Progenitor cell of endocrine pancreas (in vitro differentiated cells): ENCODE measurements around the gene LMTK2. TPM values are rescaled to one million over a fixed set of nuclear protein-coding genes. Genes with fewer than 3 reads are reported as not detected.
"Not testable (repeated sequence)": the region's sequence is repeated elsewhere in the genome, so short reads cannot be mapped to it uniquely, and the experiment has no call there.

Experiments
- DNase-seq: peaks from one replicate; pipeline ENCODE4 v3.0.0; 2021; ENCODE audit warnings: low spot score; ENCODE audit not compliant: unreplicated experiment
- H3K27ac Mint-ChIP-seq: 2 replicates; pipeline ENCODE4 v1.8.0; 2021; ENCODE audit warnings: mild to moderate bottlenecking, moderate library complexity, mixed read lengths
- H3K27me3 Mint-ChIP-seq: 2 replicates; pipeline ENCODE4 v1.8.0; 2021; ENCODE audit warnings: mixed read lengths
- H3K36me3 Mint-ChIP-seq: 2 replicates; pipeline ENCODE4 v1.8.0; 2022; ENCODE audit warnings: mixed read lengths; ENCODE audit not compliant: insufficient read depth
- H3K4me1 Mint-ChIP-seq: 2 replicates; pipeline ENCODE4 v1.8.0; 2021; ENCODE audit warnings: low read depth, mixed read lengths
- H3K4me3 Mint-ChIP-seq: 2 replicates; pipeline ENCODE4 v1.8.0; 2021; ENCODE audit warnings: low read depth, mild to moderate bottlenecking, moderate library complexity, mixed read lengths
- H3K9me3 Mint-ChIP-seq: 2 replicates; pipeline ENCODE4 v1.8.0; 2021; ENCODE audit warnings: low read depth, mixed read lengths
- CTCF ChIP-seq: fragments of 200-600 bp; sonication (generic); IDR thresholded peaks from one replicate; pipeline ENCODE4 v1.5.0; 2021; ENCODE audit warnings: antibody characterized with exemption, mild to moderate bottlenecking; ENCODE audit not compliant: unreplicated experiment
- total RNA-seq: library from RNA; stranded (reverse); gene quantifications from 2 replicates; pipeline ENCODE4 v1.2.1, GENCODE V29; 2021

The LMTK2 gene
- total RNA-seq, 1 donor from 2014 or later, result 32.3 TPM

DNA sequence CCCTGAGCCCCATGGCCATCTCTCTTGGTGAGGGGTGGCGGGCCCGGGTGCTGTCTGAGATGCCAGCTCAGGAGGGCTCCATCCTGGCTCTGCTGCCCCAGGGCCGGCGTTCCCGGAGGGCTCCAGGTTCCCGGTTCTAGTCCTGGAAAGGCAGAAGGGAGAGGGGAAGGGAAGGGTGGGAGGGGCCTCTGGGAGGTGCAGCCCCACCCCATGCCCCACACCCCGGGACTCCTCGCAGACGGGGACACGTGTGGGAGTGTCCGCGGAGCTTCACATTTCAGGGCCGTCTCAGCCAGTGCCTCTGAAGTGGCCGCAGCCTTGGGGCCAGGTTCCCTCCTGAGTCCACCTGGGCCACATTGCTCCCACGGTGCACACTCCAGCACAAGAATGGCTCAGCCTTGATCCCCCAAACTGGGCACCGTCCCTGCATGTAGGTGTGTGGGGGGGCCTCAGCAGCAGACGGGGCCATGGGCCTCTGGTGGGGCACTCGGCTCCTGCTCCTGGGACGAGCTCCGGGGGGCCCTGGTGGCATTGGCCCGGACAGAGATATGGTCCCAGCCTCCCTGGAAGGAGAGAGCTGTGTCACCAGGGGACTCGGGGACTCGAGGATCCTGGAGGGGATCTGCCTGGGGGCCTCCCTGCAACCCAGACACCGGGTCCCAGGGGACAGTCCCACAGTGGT, 110.4 kb downstream of the LMTK2 start:
- H3K4me1 Mint-ChIP-seq, result peaks cover 18% of the 10 kb centered on the region
- H3K27me3 Mint-ChIP-seq, result no peaks in the 10 kb centered on the region
- no peak for TF ChIP-seq CTCF
- DNase-seq, result no peak
- no peak overlapping the region for H3K27ac Mint-ChIP-seq
- H3K4me3 Mint-ChIP-seq, result no peak overlapping the region
- H3K36me3 Mint-ChIP-seq, result peaks cover 9% of the 10 kb centered on the region
- peaks cover 3% of the 10 kb centered on the region for H3K9me3 Mint-ChIP-seq

DNA sequence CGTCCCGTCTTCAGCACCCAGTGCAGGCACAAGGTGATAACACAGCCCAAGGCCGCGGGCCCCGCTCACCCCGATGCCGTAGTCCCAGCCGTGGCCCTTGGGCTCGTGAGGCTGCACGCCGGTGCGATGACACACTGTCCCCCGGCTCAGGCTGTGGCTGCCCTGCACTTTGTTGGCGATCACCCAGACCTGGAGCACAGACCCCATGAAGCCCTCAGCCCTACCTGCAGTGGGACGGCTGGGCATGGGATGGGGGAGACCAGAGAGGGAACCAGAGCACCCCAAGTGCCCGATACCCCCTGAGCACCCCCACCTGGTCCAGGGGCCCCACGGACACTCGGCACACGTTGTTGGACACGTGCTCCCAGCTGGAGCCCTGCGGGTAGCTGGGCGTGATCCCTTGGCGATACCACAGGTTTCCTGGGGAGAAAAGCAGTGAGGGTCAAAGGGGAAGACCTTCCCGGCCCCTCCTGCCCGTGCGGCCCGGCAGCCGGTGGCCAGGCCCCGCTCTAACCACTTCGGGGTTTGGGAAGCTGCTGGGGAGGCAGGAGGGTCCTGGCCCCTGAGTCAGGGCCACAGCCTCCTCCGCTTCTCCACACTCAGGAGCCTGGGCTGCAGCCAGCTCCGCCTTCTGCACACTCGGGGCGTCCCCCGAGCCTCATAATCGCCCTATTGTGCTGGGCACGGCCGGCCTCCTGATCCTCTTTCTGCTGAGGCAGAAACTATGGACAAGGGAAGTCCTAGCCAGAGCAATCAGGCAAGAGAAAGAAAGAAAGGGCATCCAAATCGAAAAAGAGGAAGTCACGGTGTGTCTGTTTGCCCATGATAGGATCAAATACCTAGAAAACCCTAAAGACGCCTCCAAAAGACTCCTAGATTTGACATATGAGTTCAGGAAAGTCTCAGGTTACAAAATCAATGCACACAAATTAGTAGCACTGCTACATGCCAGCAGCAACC, 111.2 kb downstream of the LMTK2 start:
- DNase-seq, result no peak
- Mint-ChIP-seq H3K27ac (peak overlapping the region; percentile 80), H3K4me3 (peak overlapping the region; percentile 53), H3K36me3 (peaks cover 9% of the 10 kb centered on the region), H3K9me3 (peaks cover 3% of the 10 kb centered on the region), H3K27me3 (no peaks in the 10 kb centered on the region), H3K4me1 (peaks cover 18% of the 10 kb centered on the region)
- TF ChIP-seq CTCF, result no peak

GRCh38 chr7:98219382-98219781, 112.7 kb downstream of the LMTK2 start:
- H3K9me3 Mint-ChIP-seq, H3K27me3 Mint-ChIP-seq, DNase-seq, H3K27ac Mint-ChIP-seq, H3K4me3 Mint-ChIP-seq: not testable (repeated sequence)
- Mint-ChIP-seq H3K4me1 (peaks cover 18% of the 10 kb centered on the region), H3K36me3 (peaks cover 12% of the 10 kb centered on the region)

DNA sequence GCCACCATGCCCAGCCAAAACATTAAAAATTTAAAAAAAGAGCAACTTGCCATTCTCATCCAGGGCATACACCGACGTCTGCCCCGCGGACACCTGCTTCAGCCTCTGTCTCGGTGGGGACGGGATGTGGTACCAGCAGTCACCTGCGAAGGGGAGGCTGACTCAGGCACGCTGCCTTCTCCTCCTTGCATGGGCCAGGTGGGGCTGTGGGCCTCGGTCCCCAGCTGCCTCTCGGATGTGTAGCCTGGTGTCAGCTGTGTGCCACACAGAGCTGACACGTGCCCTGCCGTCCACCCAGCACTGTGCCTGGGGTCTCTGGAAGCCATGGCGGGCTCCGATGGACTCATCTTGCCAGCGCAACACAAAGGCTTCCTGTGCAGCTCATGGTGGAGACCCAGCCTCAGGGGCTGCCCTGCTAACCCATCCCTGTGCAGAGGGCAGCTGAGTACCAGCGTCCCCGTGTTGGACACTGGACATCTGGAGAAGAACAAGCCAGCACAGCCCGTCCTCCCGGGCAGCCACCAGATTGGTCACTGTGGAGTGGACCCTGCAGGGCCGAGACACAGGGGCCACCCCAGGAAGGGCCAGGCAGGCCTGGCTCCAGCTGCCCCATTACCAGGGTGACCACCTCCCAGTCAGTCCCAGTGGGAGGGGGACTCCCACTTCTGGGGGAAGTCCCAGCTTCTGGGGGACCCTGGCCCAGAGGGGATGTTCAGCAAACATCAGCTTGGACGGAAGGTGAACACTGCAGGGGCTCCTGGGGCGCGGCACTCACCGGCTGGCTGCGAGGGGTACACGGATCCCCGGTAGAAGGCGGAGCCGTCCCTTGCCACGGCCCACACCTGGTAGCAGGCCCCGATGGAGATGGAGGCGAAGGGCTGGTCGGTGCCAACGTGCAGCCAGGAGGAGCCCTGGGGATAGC, 115.2 kb downstream of the LMTK2 start:
- Mint-ChIP-seq H3K4me3 (no peak overlapping the region), H3K4me1 (peaks cover 12% of the 10 kb centered on the region), H3K9me3 (peaks cover 3% of the 10 kb centered on the region), H3K27me3 (no peaks in the 10 kb centered on the region), H3K27ac (no peak overlapping the region), H3K36me3 (peaks cover 16% of the 10 kb centered on the region)
- no peak for TF ChIP-seq CTCF
- DNase-seq, result no peak

DNA sequence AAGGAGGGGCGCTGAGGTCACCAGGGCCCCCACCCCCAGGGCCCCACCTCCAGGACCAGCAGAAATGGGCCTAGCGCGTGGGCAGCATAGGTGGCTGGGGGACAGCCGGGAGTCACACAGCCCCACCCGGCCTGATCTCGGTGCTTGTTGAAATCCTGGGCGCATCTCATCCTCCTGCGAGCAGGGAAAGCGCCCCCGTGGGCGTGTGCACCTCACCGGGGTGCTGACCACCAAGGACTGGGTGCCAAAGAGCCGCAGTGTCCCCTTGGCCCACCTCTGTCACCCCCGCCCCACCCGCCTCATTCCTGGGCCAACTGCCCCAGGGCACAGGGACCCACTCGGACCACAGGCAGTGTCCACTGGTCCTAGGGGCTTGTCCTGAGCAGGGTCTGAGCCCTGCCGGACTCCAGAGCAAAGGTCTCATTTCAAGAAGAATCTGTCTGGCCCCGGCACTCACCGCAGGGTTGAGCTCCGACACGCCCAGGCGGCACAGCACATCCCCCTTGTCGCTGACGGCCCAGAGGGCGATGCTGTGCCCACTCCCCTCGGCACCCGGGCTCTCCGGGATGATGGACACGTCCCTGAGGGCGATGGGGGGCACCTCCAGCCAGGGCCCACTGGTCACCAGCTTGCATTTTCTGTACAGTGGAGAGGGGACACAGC, 116.0 kb downstream of the LMTK2 start:
- peaks cover 11% of the 10 kb centered on the region for H3K4me1 Mint-ChIP-seq
- no peak for TF ChIP-seq CTCF
- H3K36me3 Mint-ChIP-seq, result peaks cover 16% of the 10 kb centered on the region
- H3K9me3 Mint-ChIP-seq, result peaks cover 3% of the 10 kb centered on the region
- no peak for DNase-seq
- H3K4me3 Mint-ChIP-seq, result no peak overlapping the region
- no peak overlapping the region for H3K27ac Mint-ChIP-seq
- no peaks in the 10 kb centered on the region for H3K27me3 Mint-ChIP-seq
